Measurements from ENCODE around the gene PCGF5.
A peak's percentile ranks its signal among the peaks of the same experiment; 100 is the strongest.

The PCGF5 gene

DNA sequence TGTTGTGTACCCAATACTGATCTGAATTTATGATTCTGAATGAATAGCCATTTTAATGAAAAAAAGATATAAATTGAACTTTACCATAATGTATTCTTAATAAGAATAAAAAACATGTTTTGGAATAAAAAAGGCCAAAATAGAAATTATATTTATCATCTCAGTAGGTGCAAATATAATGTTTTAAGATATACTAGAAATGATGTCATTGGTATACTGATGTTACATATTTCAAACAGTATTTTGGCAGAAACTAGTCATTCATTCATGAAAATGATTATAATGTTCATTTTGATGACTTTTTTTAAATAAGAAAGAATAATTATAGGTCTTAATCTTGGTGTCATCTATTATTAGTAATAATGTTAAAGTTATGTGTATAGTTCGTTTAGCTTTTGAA is 9.2 kb downstream of the PCGF5 start:
- Histone ChIP-seq H3K9me3 (no peaks in the 10 kb centered on the region), H3K27me3 (no peaks in the 10 kb centered on the region), H3K4me3 (ENCODE audit: low read depth, low read length) (no peak overlapping the region), H3K4me1 (no peaks in the 10 kb centered on the region), H3K36me3 (no peaks in the 10 kb centered on the region)
- no peak for DNase-seq
- TF ChIP-seq, protein P1, sequence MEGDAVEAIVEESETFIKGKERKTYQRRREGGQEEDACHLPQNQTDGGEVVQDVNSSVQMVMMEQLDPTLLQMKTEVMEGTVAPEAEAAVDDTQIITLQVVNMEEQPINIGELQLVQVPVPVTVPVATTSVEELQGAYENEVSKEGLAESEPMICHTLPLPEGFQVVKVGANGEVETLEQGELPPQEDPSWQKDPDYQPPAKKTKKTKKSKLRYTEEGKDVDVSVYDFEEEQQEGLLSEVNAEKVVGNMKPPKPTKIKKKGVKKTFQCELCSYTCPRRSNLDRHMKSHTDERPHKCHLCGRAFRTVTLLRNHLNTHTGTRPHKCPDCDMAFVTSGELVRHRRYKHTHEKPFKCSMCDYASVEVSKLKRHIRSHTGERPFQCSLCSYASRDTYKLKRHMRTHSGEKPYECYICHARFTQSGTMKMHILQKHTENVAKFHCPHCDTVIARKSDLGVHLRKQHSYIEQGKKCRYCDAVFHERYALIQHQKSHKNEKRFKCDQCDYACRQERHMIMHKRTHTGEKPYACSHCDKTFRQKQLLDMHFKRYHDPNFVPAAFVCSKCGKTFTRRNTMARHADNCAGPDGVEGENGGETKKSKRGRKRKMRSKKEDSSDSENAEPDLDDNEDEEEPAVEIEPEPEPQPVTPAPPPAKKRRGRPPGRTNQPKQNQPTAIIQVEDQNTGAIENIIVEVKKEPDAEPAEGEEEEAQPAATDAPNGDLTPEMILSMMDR (IDR thresholded peaks at IDR 0.05; ENCODE audit: low read depth, low read length) = no peak

DNA sequence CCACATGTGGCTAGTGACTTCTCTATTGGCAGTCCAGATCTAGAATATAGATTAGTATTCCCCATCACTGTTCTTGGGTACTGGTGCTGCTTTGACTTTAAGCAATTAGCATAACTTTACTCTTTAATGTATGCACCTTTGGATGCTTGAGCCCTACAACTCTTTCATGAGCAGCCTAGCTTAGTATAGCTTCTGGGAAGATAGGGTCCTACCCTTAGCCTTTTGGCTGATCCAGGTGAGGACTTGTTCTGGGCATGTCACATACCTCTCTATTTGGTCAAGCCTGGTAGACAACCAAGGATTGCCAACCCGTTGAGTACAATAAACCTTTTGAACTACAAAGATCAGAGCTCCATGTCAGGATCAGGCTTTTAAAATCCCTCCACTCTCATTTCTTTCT is 17.7 kb downstream of the PCGF5 start:
- H3K4me1 ChIP-seq = peaks cover 5% of the 10 kb centered on the region
- H3K36me3 ChIP-seq = 0 out of 2 replicates have a peak, but pooled peaks cover 2% of the 10 kb centered on the region
- no peak overlapping the region for H3K4me3 ChIP-seq (ENCODE audit: low read depth, low read length)
- H3K9me3 ChIP-seq = no peaks in the 10 kb centered on the region
- DNase-seq = no peak
- TF ChIP-seq, protein P1 (IDR thresholded peaks at IDR 0.05; ENCODE audit: low read depth, low read length) = no peak
- no peaks in the 10 kb centered on the region for H3K27me3 ChIP-seq

DNA sequence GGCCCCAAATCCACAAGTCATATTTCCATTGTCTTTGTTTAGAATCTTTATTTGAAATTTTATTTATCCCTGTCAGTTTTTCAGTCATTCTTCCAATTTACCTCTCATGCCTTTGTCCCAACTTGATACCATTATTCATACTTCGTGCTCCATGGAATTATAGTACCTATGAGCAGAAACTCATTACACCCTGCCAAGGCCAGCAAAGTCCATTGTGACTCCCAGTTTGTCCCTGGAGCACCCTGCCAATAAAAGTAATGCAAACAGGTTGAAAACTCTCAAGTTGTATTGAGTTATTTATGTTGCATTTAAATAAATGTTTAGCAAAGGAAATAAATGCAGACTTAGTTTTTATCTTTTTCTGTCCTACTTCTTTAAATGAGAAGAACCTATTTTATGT is 19.3 kb downstream of the PCGF5 start:
- TF ChIP-seq, protein P1 (IDR thresholded peaks at IDR 0.05; ENCODE audit: low read depth, low read length) = no peak

DNA sequence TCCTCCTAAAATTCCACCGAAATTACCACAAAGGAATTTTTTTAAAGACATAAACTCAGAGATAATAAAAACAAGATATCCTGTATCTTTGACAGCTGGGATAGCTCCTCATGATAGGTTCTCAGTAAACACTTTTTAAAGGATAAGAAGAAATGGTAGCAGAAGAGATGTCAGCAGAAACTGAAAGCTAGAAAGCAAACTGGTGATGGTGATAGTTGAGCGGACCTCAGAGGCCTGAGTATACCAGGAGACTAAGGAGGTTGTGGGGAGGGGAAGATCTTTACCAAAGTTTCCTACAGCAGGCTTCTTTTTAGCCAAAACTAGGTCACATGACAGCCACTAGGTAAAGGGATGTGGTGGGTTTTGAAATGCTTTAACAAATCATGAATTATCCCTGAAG is 22.5 kb downstream of the PCGF5 start:
- peaks cover 10% of the 10 kb centered on the region for H3K4me1 ChIP-seq
- H3K36me3 ChIP-seq = 0 out of 2 replicates have a peak, but pooled peaks cover 3% of the 10 kb centered on the region
- TF ChIP-seq, protein P1 (IDR thresholded peaks at IDR 0.05; ENCODE audit: low read depth, low read length) = no peak
- no peaks in the 10 kb centered on the region for H3K27me3 ChIP-seq
- H3K4me3 ChIP-seq (ENCODE audit: low read depth, low read length) = no peak overlapping the region
- no peak for DNase-seq
- no peaks in the 10 kb centered on the region for H3K9me3 ChIP-seq

More for the DNA sequence above, 19.3 kb downstream of the PCGF5 start:
- Histone ChIP-seq H3K36me3 (0 out of 2 replicates have a peak, but pooled peaks cover 3% of the 10 kb centered on the region), H3K27me3 (no peaks in the 10 kb centered on the region), H3K4me1 (peaks cover 5% of the 10 kb centered on the region), H3K9me3 (no peaks in the 10 kb centered on the region), H3K4me3 (ENCODE audit: low read depth, low read length) (no peak overlapping the region)
- DNase-seq = no peak

DNA sequence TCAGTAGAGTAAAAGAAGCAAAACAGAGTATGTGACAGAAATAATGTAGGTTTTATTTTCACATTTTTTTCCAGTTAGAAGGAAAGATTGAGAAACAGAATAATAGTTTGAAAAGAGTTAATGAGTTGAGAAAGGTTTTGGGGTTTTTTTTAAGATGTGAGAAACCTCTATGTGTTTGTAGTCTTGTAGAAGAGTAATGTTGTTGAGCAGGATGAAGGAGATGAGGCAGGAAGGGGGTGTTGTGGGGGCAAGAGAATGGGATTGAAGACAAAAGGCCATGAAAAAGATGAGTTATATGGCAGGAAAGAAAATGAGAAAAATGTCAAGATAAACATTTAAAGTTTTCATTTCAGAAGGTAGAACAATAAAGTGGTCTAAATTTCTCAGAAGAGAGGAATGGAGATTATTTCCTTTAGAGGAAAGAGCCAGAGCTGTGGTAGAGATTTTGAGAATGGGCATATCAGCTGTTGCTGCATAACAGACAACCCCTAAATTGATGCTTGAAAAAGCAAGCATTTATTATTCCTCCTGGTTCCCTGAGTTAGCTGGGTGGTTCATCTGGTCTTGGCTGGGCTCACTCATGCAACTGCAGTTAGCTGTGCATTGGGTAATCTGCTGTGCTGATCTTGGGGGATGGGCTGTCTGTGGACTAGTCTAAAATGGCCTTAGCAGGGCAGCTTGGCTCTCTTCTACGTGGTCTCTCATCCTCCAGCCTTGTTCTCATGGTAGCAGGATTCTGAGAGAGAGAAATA is 27.1 kb downstream of the PCGF5 start:
- 0 out of 2 replicates have a peak, but pooled peaks cover 3% of the 10 kb centered on the region for H3K36me3 ChIP-seq
- no peak overlapping the region for H3K4me3 ChIP-seq (ENCODE audit: low read depth, low read length)
- no peaks in the 10 kb centered on the region for H3K27me3 ChIP-seq
- H3K9me3 ChIP-seq = no peaks in the 10 kb centered on the region
- TF ChIP-seq, protein P1 (IDR thresholded peaks at IDR 0.05; ENCODE audit: low read depth, low read length) = no peak
- peak; percentile 16 for DNase-seq
- peaks cover 19% of the 10 kb centered on the region for H3K4me1 ChIP-seq

DNA sequence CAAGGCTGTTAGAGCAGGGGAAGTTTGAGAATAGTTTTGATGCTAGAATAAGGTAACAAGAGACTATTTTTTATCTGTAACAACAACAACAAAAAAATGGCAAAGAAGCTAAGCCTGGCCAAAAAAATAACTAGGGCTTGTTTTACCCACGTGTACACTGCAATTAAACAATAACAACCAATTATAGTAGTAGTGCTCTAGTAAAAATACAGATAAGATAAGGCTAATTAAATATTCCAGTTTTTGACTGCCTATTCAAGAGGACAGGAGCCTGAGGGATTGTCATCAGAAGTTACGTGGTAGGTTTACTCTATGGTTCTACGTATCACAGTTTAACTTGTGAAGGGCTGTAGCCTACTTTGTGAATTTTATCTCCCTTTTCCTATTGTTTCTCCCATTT is 29.2 kb downstream of the PCGF5 start:
- Histone ChIP-seq H3K4me1 (peaks cover 19% of the 10 kb centered on the region), H3K9me3 (no peaks in the 10 kb centered on the region), H3K27me3 (no peaks in the 10 kb centered on the region), H3K4me3 (ENCODE audit: low read depth, low read length) (no peak overlapping the region), H3K36me3 (no peaks in the 10 kb centered on the region)
- TF ChIP-seq, protein P1 (IDR thresholded peaks at IDR 0.05; ENCODE audit: low read depth, low read length) = no peak
- DNase-seq = peak; percentile 13
